ENCODE measurements around the gene EPOP.
"Not testable (repeated sequence)": the region's sequence is repeated elsewhere in the genome, so short reads cannot be mapped to it uniquely, and the experiment has no call there.

Gene EPOP

DNA sequence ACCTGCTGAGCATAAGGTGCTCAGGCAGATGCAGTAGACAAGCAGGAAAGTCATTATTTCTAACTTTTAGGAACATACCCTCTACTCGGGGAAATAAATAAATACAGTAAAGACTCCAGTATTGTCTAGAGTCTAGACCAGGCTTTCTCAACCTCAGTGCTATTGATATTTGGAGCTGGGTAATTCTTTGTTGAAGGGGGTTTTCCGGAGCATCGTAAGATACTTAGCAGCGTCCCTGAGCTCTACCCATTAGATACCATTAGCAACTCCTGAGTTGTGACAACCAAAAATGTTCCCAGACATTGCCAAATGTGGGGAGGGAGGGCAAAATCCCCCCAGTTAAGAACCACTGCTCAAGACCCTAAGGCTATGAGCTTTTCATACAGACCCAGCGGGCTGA, 21.1 kb downstream of the EPOP start:
- Histone ChIP-seq H3K9me3 (replicated peaks in 1 of 2; ENCODE audit: control insufficient read depth in 2 of 2, insufficient read depth in 1 of 2, low read depth in 1 of 2, low read length in 2 of 2) (no peaks in the 10 kb centered on the region), H2BK5ac (ENCODE audit: low read length) (no peak overlapping the region), H3K4me3 (ENCODE audit: low read length in 2 of 2) (no peak overlapping the region), H2BK12ac (ENCODE audit: low read length) (no peak overlapping the region), H2AK5ac (ENCODE audit: low read depth, low read length) (no peak overlapping the region), H3K36me3 (replicated peaks in 1 of 2; ENCODE audit: control insufficient read depth in 2 of 2, insufficient read depth in 2 of 2, low read length in 2 of 2) (no peaks in the 10 kb centered on the region), H2BK15ac (ENCODE audit: low read length) (no peak overlapping the region), H3K14ac (ENCODE audit: low read length) (no peak overlapping the region), H3K4ac (ENCODE audit: low read length) (no peak overlapping the region), H4K8ac (ENCODE audit: low read depth, low read length) (no peak overlapping the region), H3K18ac (ENCODE audit: low read length) (no peak overlapping the region), H3K27ac (replicated peaks; ENCODE audit: low read length) (no peak overlapping the region), H4K91ac (ENCODE audit: low read depth, low read length, poor library complexity) (no peak overlapping the region), H3K79me1 (ENCODE audit: low read depth, low read length) (no peaks in the 10 kb centered on the region), H3K4me1 (ENCODE audit: control insufficient read depth in 2 of 2, insufficient read depth in 1 of 2, low read depth in 1 of 2, low read length in 2 of 2) (peaks cover 11 to 28% of the 10 kb centered on the region in 2 donors), H3K4me2 (ENCODE audit: insufficient read depth, low read length, poor library complexity, severe bottlenecking) (no peak overlapping the region), H2AFZ (ENCODE audit: low read length) (peak overlapping the region; percentile 79), H3K23ac (ENCODE audit: low read depth, low read length, poor library complexity) (no peak overlapping the region), H2BK120ac (ENCODE audit: low read depth, low read length) (no peak overlapping the region), H3K9ac (ENCODE audit: low read depth, low read length, poor library complexity) (no peak overlapping the region), H3K27me3 (ENCODE audit: control insufficient read depth in 3 of 3, insufficient read depth in 3 of 3, low read depth in 1 of 3, low read length in 3 of 3) (peaks cover 0 to 15% (median 0%) of the 10 kb centered on the region in 3 experiments)
- WGBS, 2 donors (ENCODE audit: extremely low coverage in 2 of 2, insufficient read length in 2 of 2, insufficient replicate concordance in 1 of 2) = no CpG with 5 or more reads among the region's 5 CpGs
- DNase-seq (ENCODE audit: low spot score) = no peak

DNA sequence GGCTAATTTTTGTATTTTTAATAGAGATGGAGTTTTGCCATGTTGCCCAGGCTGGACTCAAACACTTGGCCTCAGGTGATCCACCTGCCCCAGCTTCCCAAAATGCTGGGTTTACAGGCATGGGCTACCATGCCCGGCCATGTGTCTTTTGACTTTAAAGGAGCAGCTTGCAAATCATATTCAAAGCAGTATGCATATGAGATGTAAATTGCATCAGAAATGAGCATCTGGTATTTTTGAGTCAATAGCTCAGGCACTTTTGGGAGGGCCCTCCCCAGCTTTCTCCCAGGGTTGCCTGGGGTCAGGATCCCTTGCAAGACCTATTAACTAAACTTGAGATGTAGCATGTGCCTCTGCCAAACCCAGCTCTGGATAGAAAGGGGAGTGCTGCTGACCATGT, 21.5 kb downstream of the EPOP start:
- Histone ChIP-seq H3K4me1 (ENCODE audit: control insufficient read depth in 2 of 2, insufficient read depth in 1 of 2, low read depth in 1 of 2, low read length in 2 of 2) (peaks cover 11 to 28% of the 10 kb centered on the region in 2 donors), H3K4me2 (ENCODE audit: insufficient read depth, low read length, poor library complexity, severe bottlenecking) (no peak overlapping the region), H3K9ac (ENCODE audit: low read depth, low read length, poor library complexity) (no peak overlapping the region), H4K8ac (ENCODE audit: low read depth, low read length) (no peak overlapping the region), H2BK5ac (ENCODE audit: low read length) (no peak overlapping the region), H3K4ac (ENCODE audit: low read length) (no peak overlapping the region), H2BK15ac (ENCODE audit: low read length) (no peak overlapping the region), H3K27me3 (ENCODE audit: control insufficient read depth in 3 of 3, insufficient read depth in 3 of 3, low read depth in 1 of 3, low read length in 3 of 3) (peaks cover 0 to 10% (median 0%) of the 10 kb centered on the region in 3 experiments), H3K4me3 (ENCODE audit: low read length in 2 of 2) (no peak overlapping the region), H3K79me1 (ENCODE audit: low read depth, low read length) (no peaks in the 10 kb centered on the region), H3K9me3 (replicated peaks in 1 of 2; ENCODE audit: control insufficient read depth in 2 of 2, insufficient read depth in 1 of 2, low read depth in 1 of 2, low read length in 2 of 2) (no peaks in the 10 kb centered on the region), H3K27ac (replicated peaks; ENCODE audit: low read length) (no peak overlapping the region), H2BK12ac (ENCODE audit: low read length) (no peak overlapping the region), H2AFZ (ENCODE audit: low read length) (no peak overlapping the region), H3K36me3 (replicated peaks in 1 of 2; ENCODE audit: control insufficient read depth in 2 of 2, insufficient read depth in 2 of 2, low read length in 2 of 2) (no peaks in the 10 kb centered on the region), H3K23ac (ENCODE audit: low read depth, low read length, poor library complexity) (no peak overlapping the region), H4K91ac (ENCODE audit: low read depth, low read length, poor library complexity) (no peak overlapping the region), H2AK5ac (ENCODE audit: low read depth, low read length) (no peak overlapping the region), H2BK120ac (ENCODE audit: low read depth, low read length) (no peak overlapping the region), H3K18ac (ENCODE audit: low read length) (no peak overlapping the region), H3K14ac (ENCODE audit: low read length) (no peak overlapping the region)
- no peak for DNase-seq (ENCODE audit: low spot score)
- no CpG with 5 or more reads among the region's 1 CpG for WGBS, 2 donors (ENCODE audit: extremely low coverage in 2 of 2, insufficient read length in 2 of 2, insufficient replicate concordance in 1 of 2)

DNA sequence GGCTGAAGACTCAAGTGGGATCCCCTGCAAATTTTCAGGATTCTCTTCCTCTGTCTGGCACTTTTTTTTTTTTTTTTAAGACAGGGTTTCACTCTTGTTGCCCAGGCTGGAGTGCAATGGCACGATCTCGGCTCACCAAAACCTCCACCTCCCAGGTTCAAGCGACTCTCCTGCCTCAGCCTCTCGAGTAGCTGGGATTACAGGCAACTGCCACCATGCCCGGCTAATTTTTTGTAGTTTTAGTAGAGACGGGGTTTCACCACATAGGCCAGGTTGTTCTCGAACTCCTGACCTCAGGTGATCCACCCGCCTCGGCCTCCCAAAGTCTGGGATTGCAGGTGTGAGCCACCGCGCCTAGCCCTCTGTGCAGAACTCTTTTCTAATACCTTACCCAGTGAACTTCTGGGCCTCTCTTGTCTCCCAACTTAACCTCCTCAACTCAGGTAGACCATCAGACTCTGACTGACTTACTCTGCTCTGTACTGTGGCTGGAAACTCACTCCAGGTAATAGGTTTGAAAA, 24.0 kb downstream of the EPOP start:
- H3K9me3 ChIP-seq (replicated peaks in 1 of 2; ENCODE audit: control insufficient read depth in 2 of 2, insufficient read depth in 1 of 2, low read depth in 1 of 2, low read length in 2 of 2); H3K36me3 ChIP-seq (replicated peaks in 1 of 2; ENCODE audit: control insufficient read depth in 2 of 2, insufficient read depth in 2 of 2, low read length in 2 of 2); H2BK120ac ChIP-seq (ENCODE audit: low read depth, low read length); H3K79me1 ChIP-seq (ENCODE audit: low read depth, low read length); H2BK5ac ChIP-seq (ENCODE audit: low read length); H3K4me3 ChIP-seq (ENCODE audit: low read length in 2 of 2); H3K27ac ChIP-seq (replicated peaks; ENCODE audit: low read length); H2BK12ac ChIP-seq (ENCODE audit: low read length); H3K18ac ChIP-seq (ENCODE audit: low read length); H3K4me2 ChIP-seq (ENCODE audit: insufficient read depth, low read length, poor library complexity, severe bottlenecking); H3K4ac ChIP-seq (ENCODE audit: low read length); H3K14ac ChIP-seq (ENCODE audit: low read length); H4K8ac ChIP-seq (ENCODE audit: low read depth, low read length); H4K91ac ChIP-seq (ENCODE audit: low read depth, low read length, poor library complexity); H2AFZ ChIP-seq (ENCODE audit: low read length); H3K9ac ChIP-seq (ENCODE audit: low read depth, low read length, poor library complexity); DNase-seq (ENCODE audit: low spot score); H2BK15ac ChIP-seq (ENCODE audit: low read length); H3K23ac ChIP-seq (ENCODE audit: low read depth, low read length, poor library complexity); H2AK5ac ChIP-seq (ENCODE audit: low read depth, low read length): not testable (repeated sequence)
- Histone ChIP-seq H3K27me3 (ENCODE audit: control insufficient read depth in 3 of 3, insufficient read depth in 3 of 3, low read depth in 1 of 3, low read length in 3 of 3) (peaks cover 0 to 10% (median 0%) of the 10 kb centered on the region in 3 experiments), H3K4me1 (ENCODE audit: control insufficient read depth in 2 of 2, insufficient read depth in 1 of 2, low read depth in 1 of 2, low read length in 2 of 2) (peaks cover 9 to 13% of the 10 kb centered on the region in 2 donors)
- no CpG with 5 or more reads among the region's 11 CpGs for WGBS, 2 donors (ENCODE audit: extremely low coverage in 2 of 2, insufficient read length in 2 of 2, insufficient replicate concordance in 1 of 2)

DNA sequence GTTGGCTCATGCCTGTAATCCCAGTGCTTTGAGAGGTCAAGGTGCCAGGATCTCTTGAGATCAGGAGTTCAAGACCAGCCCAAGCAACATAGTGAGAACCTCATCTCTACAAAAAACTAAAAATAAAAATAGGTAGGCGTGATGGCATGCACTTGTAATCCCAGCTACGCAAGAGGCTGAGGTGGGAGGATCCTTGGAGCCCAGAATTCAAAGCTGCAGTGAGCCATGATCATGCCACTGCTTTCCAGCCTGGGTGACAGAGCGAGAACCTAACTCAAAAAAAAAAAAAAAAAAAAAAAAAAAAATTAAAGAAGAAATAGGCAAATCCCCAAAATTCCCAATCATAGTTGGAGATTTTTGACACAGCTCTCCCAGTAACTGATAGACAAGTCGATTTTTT, 36.8 kb downstream of the EPOP start:
- WGBS, 2 donors (ENCODE audit: extremely low coverage in 2 of 2, insufficient read length in 2 of 2, insufficient replicate concordance in 1 of 2) = no CpG with 5 or more reads among the region's 4 CpGs
- no peak overlapping the region for H3K4me2 ChIP-seq (ENCODE audit: insufficient read depth, low read length, poor library complexity, severe bottlenecking)

More for the DNA sequence above, 36.8 kb downstream of the EPOP start:
- Histone ChIP-seq H3K18ac (ENCODE audit: low read length) (no peak overlapping the region), H2BK5ac (ENCODE audit: low read length) (no peak overlapping the region), H3K79me1 (ENCODE audit: low read depth, low read length) (no peaks in the 10 kb centered on the region), H4K8ac (ENCODE audit: low read depth, low read length) (no peak overlapping the region), H3K9ac (ENCODE audit: low read depth, low read length, poor library complexity) (no peak overlapping the region), H3K9me3 (replicated peaks in 1 of 2; ENCODE audit: control insufficient read depth in 2 of 2, insufficient read depth in 1 of 2, low read depth in 1 of 2, low read length in 2 of 2) (no peaks in the 10 kb centered on the region), H3K4ac (ENCODE audit: low read length) (no peak overlapping the region), H2BK12ac (ENCODE audit: low read length) (no peak overlapping the region), H3K4me3 (ENCODE audit: low read length in 2 of 2) (no peak overlapping the region), H2BK15ac (ENCODE audit: low read length) (no peak overlapping the region), H4K91ac (ENCODE audit: low read depth, low read length, poor library complexity) (no peak overlapping the region), H2BK120ac (ENCODE audit: low read depth, low read length) (no peak overlapping the region), H2AFZ (ENCODE audit: low read length) (no peak overlapping the region), H3K14ac (ENCODE audit: low read length) (no peak overlapping the region), H3K27me3 (ENCODE audit: control insufficient read depth in 3 of 3, insufficient read depth in 3 of 3, low read depth in 1 of 3, low read length in 3 of 3) (peaks cover 0 to 11% (median 0%) of the 10 kb centered on the region in 3 experiments), H2AK5ac (ENCODE audit: low read depth, low read length) (no peak overlapping the region), H3K36me3 (replicated peaks in 1 of 2; ENCODE audit: control insufficient read depth in 2 of 2, insufficient read depth in 2 of 2, low read length in 2 of 2) (no peaks in the 10 kb centered on the region), H3K4me1 (ENCODE audit: control insufficient read depth in 2 of 2, insufficient read depth in 1 of 2, low read depth in 1 of 2, low read length in 2 of 2) (peaks cover 0 to 1% of the 10 kb centered on the region in 2 donors), H3K23ac (ENCODE audit: low read depth, low read length, poor library complexity) (no peak overlapping the region), H3K27ac (replicated peaks; ENCODE audit: low read length) (no peak overlapping the region)
- no peak for DNase-seq (ENCODE audit: low spot score)
